ENCODE data around the gene MAD2L2.

Gene MAD2L2

GRCh38 chr1:11701981-11702803 lies 21.2 kb upstream of the MAD2L2 start:
- DNase-seq (ENCODE audit: low read depth in 1 of 2, low spot score in 1 of 2), result no peak
- no peak for TF ChIP-seq JUND (IDR thresholded peaks at IDR 0.05; ENCODE audit: low read depth)
- in situ Hi-C loops (cut with HindIII; ENCODE audit: low pct_unique_long_range_greater_than_20kb, low sequenced_read_pairs), result no loop called here

- DNase-seq (ENCODE audit: low read depth in 1 of 2, low spot score in 1 of 2), result no peak
- TF ChIP-seq JUND (IDR thresholded peaks at IDR 0.05; ENCODE audit: low read depth), result no peak
- in situ Hi-C loops (cut with HindIII; ENCODE audit: low pct_unique_long_range_greater_than_20kb, low sequenced_read_pairs), result no loop called here
Measured at GRCh38 chr1:11701551-11701961, 20.6 kb upstream of the MAD2L2 start.

DNA sequence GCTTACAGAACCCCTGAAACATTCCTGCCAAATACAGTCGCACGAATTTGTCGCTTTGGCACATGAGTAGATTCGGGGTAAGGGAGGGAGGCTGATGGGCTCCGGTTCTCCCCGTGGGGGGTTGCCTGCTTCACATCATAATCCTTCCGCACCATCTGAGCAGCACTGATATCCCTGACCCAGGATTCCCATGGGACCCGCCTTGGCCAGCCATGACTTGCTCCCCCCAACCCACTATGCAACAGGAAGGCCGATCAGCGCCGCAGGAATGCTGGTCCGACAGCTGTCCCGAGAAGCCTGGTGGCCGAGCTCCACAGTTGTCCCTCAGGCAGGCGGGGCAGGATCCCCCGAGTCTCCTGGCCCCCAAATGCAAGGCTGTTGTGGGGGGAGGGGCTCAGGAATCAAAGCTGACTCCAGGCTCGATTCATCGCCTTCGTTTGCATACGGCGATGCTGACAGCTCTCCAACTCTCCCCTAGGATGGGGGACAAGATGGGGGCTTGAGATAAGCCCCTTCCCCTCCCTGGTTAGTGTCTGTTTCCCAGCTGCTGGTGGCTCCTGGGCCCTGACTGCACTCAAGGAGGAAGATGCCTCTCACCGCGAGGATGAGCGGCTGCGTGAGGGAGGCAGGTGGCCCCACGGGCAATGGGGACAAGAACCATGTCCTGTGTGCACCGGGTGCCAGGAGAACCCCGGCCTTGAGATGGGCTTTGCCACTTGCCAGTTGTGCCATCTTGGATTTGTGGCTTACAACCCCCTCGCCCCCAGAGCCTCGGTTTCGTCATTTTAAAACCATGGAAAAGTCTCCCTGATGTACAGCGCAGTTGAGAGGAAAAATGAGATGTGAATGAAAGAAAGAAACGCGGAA lies 19.9 kb upstream of the MAD2L2 start:
- no peak for DNase-seq (ENCODE audit: low read depth in 1 of 2, low spot score in 1 of 2)
- in situ Hi-C loops (cut with HindIII; ENCODE audit: low pct_unique_long_range_greater_than_20kb, low sequenced_read_pairs), result no loop called here
- no peak for TF ChIP-seq JUND (IDR thresholded peaks at IDR 0.05; ENCODE audit: low read depth)

GRCh38 chr1:11697893-11698210 lies 16.9 kb upstream of the MAD2L2 start:
- in situ Hi-C loops (cut with HindIII; ENCODE audit: low pct_unique_long_range_greater_than_20kb, low sequenced_read_pairs), result no loop called here
- DNase-seq (ENCODE audit: low read depth in 1 of 2, low spot score in 1 of 2), result no peak
- TF ChIP-seq JUND (IDR thresholded peaks at IDR 0.05; ENCODE audit: low read depth), result no peak

- no peak for DNase-seq (ENCODE audit: low read depth in 1 of 2, low spot score in 1 of 2)
- no peak for TF ChIP-seq JUND (IDR thresholded peaks at IDR 0.05; ENCODE audit: low read depth)
- in situ Hi-C loops (cut with HindIII; ENCODE audit: low pct_unique_long_range_greater_than_20kb, low sequenced_read_pairs), result no loop called here
Measured at GRCh38 chr1:11697188-11697892, 16.4 kb upstream of the MAD2L2 start.

GRCh38 chr1:11695861-11696260 lies 14.9 kb upstream of the MAD2L2 start:
- in situ Hi-C loops (cut with HindIII; ENCODE audit: low pct_unique_long_range_greater_than_20kb, low sequenced_read_pairs), result no loop called here
- DNase-seq (ENCODE audit: low read depth in 1 of 2, low spot score in 1 of 2), result no peak
- no peak for TF ChIP-seq JUND (IDR thresholded peaks at IDR 0.05; ENCODE audit: low read depth)

- DNase-seq (ENCODE audit: low read depth in 1 of 2, low spot score in 1 of 2), result no peak
- in situ Hi-C loops (cut with HindIII; ENCODE audit: low pct_unique_long_range_greater_than_20kb, low sequenced_read_pairs), result no loop called here
- no peak for TF ChIP-seq JUND (IDR thresholded peaks at IDR 0.05; ENCODE audit: low read depth)
Measured at GRCh38 chr1:11693917-11694316, 13.0 kb upstream of the MAD2L2 start.

DNA sequence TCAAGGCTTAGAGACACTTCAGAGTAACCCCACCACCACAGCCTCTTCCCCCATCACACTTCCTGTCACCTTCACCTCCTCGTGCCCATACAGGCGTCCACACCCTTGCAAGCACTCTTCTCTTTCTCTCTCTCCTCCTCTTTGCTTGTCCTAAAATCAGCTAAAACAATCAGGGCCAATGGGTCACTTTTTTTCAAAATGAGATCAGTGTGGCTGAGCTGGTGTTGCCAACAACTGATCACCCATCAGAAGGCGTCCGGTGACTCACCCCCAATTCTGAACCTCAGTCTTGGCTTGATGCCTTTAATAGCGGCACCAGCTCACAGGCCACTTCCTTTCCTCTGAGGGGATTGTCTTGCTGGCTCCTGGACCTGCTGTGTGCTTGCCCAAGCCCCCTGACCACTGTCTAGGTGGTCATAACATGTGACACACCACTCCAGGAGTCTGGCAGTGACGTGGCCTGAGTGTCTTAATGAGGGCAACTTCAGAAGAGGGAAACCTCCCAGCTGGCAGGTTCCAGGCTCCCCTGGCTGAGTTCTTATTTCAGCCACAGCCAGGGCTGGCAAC lies 12.2 kb upstream of the MAD2L2 start:
- in situ Hi-C loops (cut with HindIII; ENCODE audit: low pct_unique_long_range_greater_than_20kb, low sequenced_read_pairs), result no loop called here
- DNase-seq (ENCODE audit: low read depth in 1 of 2, low spot score in 1 of 2), result no peak
- TF ChIP-seq JUND (IDR thresholded peaks at IDR 0.05; ENCODE audit: low read depth), result no peak

GRCh38 chr1:11691928-11692711 lies 11.2 kb upstream of the MAD2L2 start:
- in situ Hi-C loops (cut with HindIII; ENCODE audit: low pct_unique_long_range_greater_than_20kb, low sequenced_read_pairs), result no loop called here

GRCh38 chr1:11691302-11691914 lies 10.5 kb upstream of the MAD2L2 start, which contains the start of gene DRAXIN:
Gene DRAXIN, plus strand, starts transcription at chr1:11691710. Its CDS starts 14,549 bp downstream, at chr1:11706259.
- in situ Hi-C loops (cut with HindIII; ENCODE audit: low pct_unique_long_range_greater_than_20kb, low sequenced_read_pairs), result no loop called here
- TF ChIP-seq JUND (IDR thresholded peaks at IDR 0.05; ENCODE audit: low read depth), result no peak
- DNase-seq (ENCODE audit: low read depth in 1 of 2, low spot score in 1 of 2), result peak in 1 of 2 experiments; percentile 42

More at GRCh38 chr1:11691928-11692711, 11.2 kb upstream of the MAD2L2 start:
- DNase-seq (ENCODE audit: low read depth in 1 of 2, low spot score in 1 of 2), result no peak
- TF ChIP-seq JUND (IDR thresholded peaks at IDR 0.05; ENCODE audit: low read depth), result no peak
